SK-N-SH (cell line): ENCODE measurements around the gene LRRK2. TPM values are rescaled to one million over a fixed set of nuclear protein-coding genes. Genes with fewer than 3 reads are reported as not detected.

ENCODE experiments used
- CTCF ChIA-PET: fragments of 300-600, 350-600 bp; formaldehyde crosslinking; extraction: SDS; loops from one replicate; lab custom pipeline; 2021; lab: Yijun Ruan, JAX
- POLR2A ChIA-PET: fragments of 350-600 bp; sonication (Branson Sonifier 250); formaldehyde crosslinking; extraction: SDS; loops from one replicate; lab custom pipeline; 2020; ENCODE audit warnings: antibody characterized with exemption, inconsistent platforms; lab: Yijun Ruan, JAX
- DNase-seq: peaks from one replicate; pipeline ENCODE4 v3.0.0; 2012
- H2AFZ ChIP-seq: fragments of 200-600 bp; sonication (generic); 2 replicates; pipeline ENCODE4 v1.8.1; 2016; ENCODE audit warnings: antibody characterized with exemption, mild to moderate bottlenecking, low read depth
- H3F3A ChIP-seq: fragments of 200-600 bp; sonication (generic); replicated peaks from 2 replicates; pipeline ENCODE3; 2016; ENCODE audit warnings: antibody characterized with exemption, mild to moderate bottlenecking; ENCODE audit not compliant: insufficient read depth
- H3K27ac ChIP-seq, 2 experiments: fragments of 200-500 bp in 1 of 2; fragments of 200-600 bp in 1 of 2; sonication (Bioruptor generic) in 1 of 2; sonication (generic), shearing (Covaris generic) in 1 of 2; 2 replicates each; pipeline versions ENCODE4 v1.5.1 to v1.6.1; 2014 to 2016; ENCODE audit warnings: low read depth in 2 of 2, inconsistent platforms in 1 of 2, low read length in 1 of 2, mild to moderate bottlenecking in 1 of 2, mixed read lengths in 1 of 2
- H3K27me3 ChIP-seq: fragments of 200-600 bp; sonication (generic), shearing (Covaris generic); 2 replicates; pipeline ENCODE4 v1.6.1; 2016; ENCODE audit warnings: mixed run types; ENCODE audit not compliant: insufficient read depth
- H3K36me3 ChIP-seq, 2 experiments: fragments of 200-500 bp in 1 of 2; fragments of 200-600 bp in 1 of 2; sonication (Bioruptor generic) in 1 of 2; sonication (generic) in 1 of 2; replicated peaks in 1 of 2; 2 replicates each; pipeline versions ENCODE3 to v1.5.1; 2014 to 2016; ENCODE audit warnings: low read length in 1 of 2, mild to moderate bottlenecking in 1 of 2; ENCODE audit not compliant: insufficient read depth in 2 of 2, control insufficient read depth in 1 of 2
- H3K4me1 ChIP-seq, 2 experiments: fragments of 200-500 bp in 1 of 2; fragments of 200-600 bp in 1 of 2; sonication (Bioruptor generic) in 1 of 2; sonication (generic), shearing (Covaris generic) in 1 of 2; 2 replicates each; pipeline versions ENCODE4 v1.5.1 to v1.6.1; 2014 to 2016; ENCODE audit warnings: low read depth in 1 of 2, low read length in 1 of 2, mixed run types in 1 of 2; ENCODE audit not compliant: insufficient read depth in 2 of 2, control insufficient read depth in 1 of 2
- H3K4me2 ChIP-seq: fragments of 200-600 bp; sonication (generic), shearing (Covaris generic); 2 replicates; pipeline ENCODE4 v1.6.1; 2017; ENCODE audit warnings: mixed run types
- H3K4me3 ChIP-seq, 2 experiments: fragments of 200-500 bp in 1 of 2; fragments of 200-600 bp in 1 of 2; sonication (Bioruptor generic) in 1 of 2; sonication (generic), shearing (Covaris generic) in 1 of 2; 2 replicates each; pipeline versions ENCODE4 v1.5.1 to v1.8.1; 2014 to 2016; ENCODE audit warnings: low read depth in 2 of 2, inconsistent platforms in 1 of 2, low read length in 1 of 2, mild to moderate bottlenecking in 1 of 2, mixed read lengths in 1 of 2, moderate library complexity in 1 of 2
- H3K79me2 ChIP-seq: fragments of 200-600 bp; sonication (generic); 2 replicates; pipeline ENCODE4 v1.8.1; 2017; ENCODE audit warnings: mild to moderate bottlenecking; ENCODE audit not compliant: insufficient read depth
- H3K9ac ChIP-seq: fragments of 200-600 bp; sonication (generic); 2 replicates; pipeline ENCODE4 v1.6.1; 2017; ENCODE audit warnings: mixed run types
- H3K9me2 ChIP-seq: fragments of 200-600 bp; sonication (generic); 2 replicates; pipeline ENCODE4 v1.6.1; 2017; ENCODE audit warnings: mixed run types
- H3K9me3 ChIP-seq: fragments of 200-600 bp; sonication (generic); 2 replicates; pipeline ENCODE4 v1.6.1; 2017; ENCODE audit warnings: mixed run types, mild to moderate bottlenecking, moderate library complexity
- H4K20me1 ChIP-seq: fragments of 200-600 bp; sonication (generic); 2 replicates; pipeline ENCODE4 v1.6.1; 2017; ENCODE audit warnings: mild to moderate bottlenecking, mixed run types; ENCODE audit not compliant: insufficient read depth
- EZH2phosphoT487 ChIP-seq: fragments of 200-600 bp; sonication (generic); IDR thresholded peaks from 2 replicates; pipeline ENCODE4 v1.6.1; 2017; ENCODE audit warnings: low read depth, mixed run types, mild to moderate bottlenecking, antibody characterized with exemption, moderate library complexity, borderline replicate concordance
- FOXM1 ChIP-seq: IDR thresholded peaks from 2 replicates; pipeline ENCODE4 v1.4.0; 2012; ENCODE audit warnings: low read depth, mild to moderate bottlenecking
- GATA2 ChIP-seq: sonication (generic); formaldehyde crosslinking; IDR thresholded peaks from 2 replicates; pipeline ENCODE4 v1.5.0; 2020; ENCODE audit warnings: mild to moderate bottlenecking, missing genetic modification reagents
- MEF2A ChIP-seq: IDR thresholded peaks from 2 replicates; pipeline ENCODE4 v1.4.0; 2012; ENCODE audit warnings: low read depth, borderline replicate concordance
- NFIC ChIP-seq: IDR thresholded peaks from 2 replicates; pipeline ENCODE4 v1.4.0; 2012; ENCODE audit warnings: borderline replicate concordance
- REST ChIP-seq: IDR thresholded peaks from 2 replicates; pipeline ENCODE4 v1.6.1; 2012; ENCODE audit warnings: mild to moderate bottlenecking, low read depth, low read length, moderate library complexity
- SMC3 ChIP-seq: IDR thresholded peaks from 2 replicates; pipeline ENCODE4 v1.6.1; 2012; ENCODE audit warnings: low read depth, low read length, improper control_type of control experiment
- USF1 ChIP-seq: IDR thresholded peaks from 2 replicates; pipeline ENCODE4 v1.4.0; 2012; ENCODE audit warnings: low read depth, borderline replicate concordance
- WGBS: methylation state at CpG from one replicate; pipeline ENCODE4 v1.1.6; 2017; ENCODE audit warnings: low lambda C conversion rate; 5-methylcytosine and 5-hydroxymethylcytosine counted together
- polyA plus RNA-seq, 3 experiments: library from polyadenylated mRNA; depleted of rRNA; stranded (reverse); fragments of >200 nt; gene quantifications; 2 replicates each; pipeline ENCODE4 v1.2.3, GENCODE V29; 2012
- TF ChIP-seq, protein P1 (sequence below): IDR thresholded peaks from 2 replicates; pipeline ENCODE4 v1.4.0; 2012; ENCODE audit warnings: low read depth, borderline replicate concordance

The LRRK2 gene
- polyA plus RNA-seq, 1 of the 3 experiments (the other 2 are of a cell fraction) = 0.08 TPM

DNA sequence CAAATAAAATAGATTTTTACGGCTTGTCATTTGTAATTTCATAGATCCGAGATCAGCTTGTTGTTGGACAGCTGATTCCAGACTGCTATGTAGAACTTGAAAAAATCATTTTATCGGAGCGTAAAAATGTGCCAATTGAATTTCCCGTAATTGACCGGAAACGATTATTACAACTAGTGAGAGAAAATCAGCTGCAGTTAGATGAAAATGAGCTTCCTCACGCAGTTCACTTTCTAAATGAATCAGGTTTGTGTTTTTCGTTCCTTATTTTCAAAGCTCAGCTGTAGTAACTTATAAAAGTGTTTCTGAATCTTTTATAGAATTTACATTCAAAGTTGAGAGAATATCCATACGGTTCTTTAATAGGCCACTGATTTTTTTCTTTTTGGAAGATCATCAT lies 89.1 kb downstream of the LRRK2 start:
- no peaks in the 10 kb centered on the region for H4K20me1 ChIP-seq
- H3K4me3 ChIP-seq = no peak overlapping the region
- H2AFZ ChIP-seq = no peak overlapping the region
- no peak overlapping the region for H3K9ac ChIP-seq
- H3K4me2 ChIP-seq = no peak overlapping the region
- TF ChIP-seq NFIC (no peak), USF1 (no peak), GATA2 (CRISPR knock-in tag) (no peak), FOXM1 (no peak), SMC3 (no peak), REST (no peak), MEF2A (no peak)
- TF ChIP-seq, protein P1, sequence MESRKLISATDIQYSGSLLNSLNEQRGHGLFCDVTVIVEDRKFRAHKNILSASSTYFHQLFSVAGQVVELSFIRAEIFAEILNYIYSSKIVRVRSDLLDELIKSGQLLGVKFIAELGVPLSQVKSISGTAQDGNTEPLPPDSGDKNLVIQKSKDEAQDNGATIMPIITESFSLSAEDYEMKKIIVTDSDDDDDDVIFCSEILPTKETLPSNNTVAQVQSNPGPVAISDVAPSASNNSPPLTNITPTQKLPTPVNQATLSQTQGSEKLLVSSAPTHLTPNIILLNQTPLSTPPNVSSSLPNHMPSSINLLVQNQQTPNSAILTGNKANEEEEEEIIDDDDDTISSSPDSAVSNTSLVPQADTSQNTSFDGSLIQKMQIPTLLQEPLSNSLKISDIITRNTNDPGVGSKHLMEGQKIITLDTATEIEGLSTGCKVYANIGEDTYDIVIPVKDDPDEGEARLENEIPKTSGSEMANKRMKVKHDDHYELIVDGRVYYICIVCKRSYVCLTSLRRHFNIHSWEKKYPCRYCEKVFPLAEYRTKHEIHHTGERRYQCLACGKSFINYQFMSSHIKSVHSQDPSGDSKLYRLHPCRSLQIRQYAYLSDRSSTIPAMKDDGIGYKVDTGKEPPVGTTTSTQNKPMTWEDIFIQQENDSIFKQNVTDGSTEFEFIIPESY = no peak
- TF ChIP-seq, all 33 proteins: peak for 0
- ChIA-PET CTCF (interaction anchor here (0.6 to 5.2 kb wide), 24 partner anchors 9 to 552 kb away, joined by 3 to 46 read pairs (median 4); partner anchors contain the start of gene LRRK2), POLR2A (no interaction called here)
- Histone ChIP-seq H3K79me2 (no peaks in the 10 kb centered on the region), H3K27me3 (no peaks in the 10 kb centered on the region), H3K36me3 (no peaks in the 10 kb centered on the region), H3K27ac (no peak overlapping the region), H3K4me1 (no peaks in the 10 kb centered on the region), H3F3A (no peaks in the 10 kb centered on the region), H3K9me3 (no peaks in the 10 kb centered on the region), H3K9me2 (no peaks in the 10 kb centered on the region)
- WGBS = 81% methylated on average over 10 of the region's 10 CpGs
- no peak for DNase-seq

DNA sequence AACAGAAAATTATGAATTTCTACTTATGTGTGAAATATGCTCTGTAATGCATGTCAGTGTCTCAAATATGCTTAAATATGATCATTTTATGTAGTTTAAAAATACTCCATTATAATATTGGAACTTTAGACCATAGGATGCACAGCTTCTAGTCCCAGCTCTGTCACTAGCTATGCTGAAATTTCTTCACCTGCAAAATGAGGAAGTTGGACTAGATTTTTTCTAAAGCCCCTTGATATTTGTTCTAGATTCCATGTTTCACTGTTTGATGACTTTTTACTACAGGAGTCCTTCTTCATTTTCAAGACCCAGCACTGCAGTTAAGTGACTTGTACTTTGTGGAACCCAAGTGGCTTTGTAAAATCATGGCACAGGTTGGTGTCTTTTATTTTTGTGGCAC lies 90.1 kb downstream of the LRRK2 start:
- no peak overlapping the region for H3K4me2 ChIP-seq
- POLR2A ChIA-PET = no interaction called here
- no peak overlapping the region for H3K9ac ChIP-seq
- no peaks in the 10 kb centered on the region for H3K36me3 ChIP-seq
- no peak overlapping the region for H3K4me3 ChIP-seq
- DNase-seq = no peak
- H2AFZ ChIP-seq = no peak overlapping the region
- no peaks in the 10 kb centered on the region for H3K9me2 ChIP-seq
- no peak overlapping the region for H3K27ac ChIP-seq
- no peaks in the 10 kb centered on the region for H3K4me1 ChIP-seq
- H4K20me1 ChIP-seq = no peaks in the 10 kb centered on the region
- TF ChIP-seq EZH2phosphoT487 = no peak
- H3F3A ChIP-seq = no peaks in the 10 kb centered on the region
- no peaks in the 10 kb centered on the region for H3K27me3 ChIP-seq
- no peaks in the 10 kb centered on the region for H3K9me3 ChIP-seq
- no peaks in the 10 kb centered on the region for H3K79me2 ChIP-seq
- CTCF ChIA-PET = interaction anchor here (0.8 to 5.2 kb wide), 7 partner anchors 10 to 304 kb away, joined by 3 to 46 read pairs (median 7); no protein-coding TSS in a partner anchor
